GM21786 (cell line): ENCODE measurements around the gene PARP3.
A peak's percentile ranks its signal among the peaks of the same experiment; 100 is the strongest.

Experiments
- ATAC-seq: cut with Tn5 transposase; IDR thresholded peaks from one replicate; pipeline ENCODE4 v1.9.1; 2021; ENCODE audit not compliant: unreplicated experiment

The PARP3 gene

GRCh38 chr3:51933471-51934138, 8.6 kb upstream of the PARP3 start:
- no peak for ATAC-seq

DNA sequence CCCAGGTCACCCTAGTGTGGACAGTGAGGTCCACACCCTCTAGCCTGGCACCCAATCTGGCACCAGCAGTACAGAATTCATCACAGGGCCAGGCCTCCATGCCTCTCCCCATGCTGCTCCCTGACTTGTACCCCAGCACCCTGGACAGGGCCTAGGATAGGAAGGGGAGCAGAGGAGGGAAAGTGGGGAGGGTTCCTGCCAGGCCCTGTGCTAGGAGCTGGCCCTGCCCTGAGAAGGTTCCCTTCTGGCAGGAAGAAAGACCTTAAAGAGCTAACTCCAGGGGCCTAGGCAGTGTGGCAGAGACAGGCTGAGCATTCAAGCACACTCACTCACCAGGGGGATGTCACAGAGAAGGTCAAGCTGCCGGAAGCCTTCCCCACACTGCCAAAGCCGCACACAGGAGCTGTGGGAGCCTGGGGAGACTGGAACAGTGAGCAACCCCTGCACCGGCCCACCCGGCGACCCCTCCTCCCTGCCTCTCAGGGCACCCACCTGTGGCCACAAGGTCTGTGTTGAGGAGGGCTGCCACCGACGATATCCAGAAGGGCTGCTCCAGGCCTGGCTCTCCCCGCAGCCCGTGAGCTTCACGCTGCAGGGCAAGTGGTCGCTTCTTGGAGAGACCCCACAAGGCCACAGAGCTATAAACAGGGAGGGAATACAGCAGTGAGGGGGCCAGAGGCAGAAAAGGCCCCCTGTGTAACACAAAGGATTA, 7.9 kb upstream of the PARP3 start:
- no peak for ATAC-seq

GRCh38 chr3:51934991-51935885, 6.9 kb upstream of the PARP3 start:
- no peak for ATAC-seq

DNA sequence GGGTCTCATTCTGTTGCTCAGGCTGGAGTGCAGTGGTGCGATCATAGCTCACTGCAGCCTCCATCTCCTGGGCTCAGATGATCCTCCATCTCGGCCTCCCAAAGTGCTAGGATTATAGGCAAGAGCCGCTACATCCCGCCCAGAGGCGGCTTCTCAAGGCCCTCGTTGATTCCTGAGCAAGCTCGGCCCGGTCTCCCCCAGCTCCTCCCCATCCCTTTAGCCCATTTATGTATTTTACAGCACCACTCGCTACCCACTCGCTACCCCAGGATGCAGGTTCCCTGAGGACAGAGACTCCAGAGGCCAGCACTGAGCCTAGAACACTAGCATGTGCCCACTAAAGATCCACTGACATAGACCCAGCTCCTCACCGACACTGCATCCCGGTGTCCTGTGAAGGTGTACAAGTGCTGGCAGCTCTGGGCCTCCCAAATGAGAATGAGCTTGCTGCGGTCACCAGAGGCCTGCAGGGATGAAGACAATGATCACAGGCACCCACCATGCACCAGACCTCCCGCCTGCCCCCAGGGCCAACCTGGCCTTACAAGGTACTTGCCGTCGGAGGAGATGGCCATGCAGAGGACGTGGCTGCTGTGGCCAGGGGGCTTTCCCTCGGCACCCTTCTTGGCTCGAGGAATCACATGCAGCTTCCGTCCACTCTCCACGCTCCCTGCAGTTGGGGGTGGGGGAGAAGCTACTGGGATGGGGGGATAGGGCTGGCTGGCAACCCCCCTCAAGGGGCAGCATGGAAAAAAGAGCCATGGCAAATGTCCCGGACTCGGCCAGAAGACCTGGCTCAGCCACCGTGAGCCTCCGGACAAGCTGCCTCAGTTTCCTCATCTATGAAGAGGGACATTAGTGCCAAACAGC, 6.0 kb upstream of the PARP3 start:
- no peak for ATAC-seq

DNA sequence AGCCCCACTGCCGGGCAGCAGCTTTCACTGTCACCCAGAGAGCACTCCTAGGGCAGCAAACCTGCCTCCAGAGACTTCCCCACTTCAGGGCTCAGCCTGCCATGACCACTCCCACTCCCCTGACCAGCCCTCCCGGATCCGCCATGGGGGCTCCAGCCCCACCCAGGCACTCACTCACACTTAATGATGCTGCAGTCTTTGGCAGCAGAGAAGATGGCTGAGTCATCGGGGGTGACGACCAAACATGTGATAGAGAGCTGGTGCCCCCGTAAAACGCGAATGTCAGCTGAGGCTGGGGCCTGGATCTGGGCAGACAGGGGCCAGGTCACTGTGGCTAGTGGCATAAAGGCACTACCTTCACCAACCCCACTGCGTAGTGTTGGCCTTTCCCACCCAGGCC, 5.1 kb upstream of the PARP3 start:
- no peak for ATAC-seq

- ATAC-seq, result no peak
Measured at GRCh38 chr3:51937611-51938450, 4.3 kb upstream of the PARP3 start.

- no peak for ATAC-seq
Measured at GRCh38 chr3:51938780-51939425, 3.3 kb upstream of the PARP3 start.

GRCh38 chr3:51940648-51941462, 1.3 kb upstream of the PARP3 start:
- ATAC-seq, result no peak

DNA sequence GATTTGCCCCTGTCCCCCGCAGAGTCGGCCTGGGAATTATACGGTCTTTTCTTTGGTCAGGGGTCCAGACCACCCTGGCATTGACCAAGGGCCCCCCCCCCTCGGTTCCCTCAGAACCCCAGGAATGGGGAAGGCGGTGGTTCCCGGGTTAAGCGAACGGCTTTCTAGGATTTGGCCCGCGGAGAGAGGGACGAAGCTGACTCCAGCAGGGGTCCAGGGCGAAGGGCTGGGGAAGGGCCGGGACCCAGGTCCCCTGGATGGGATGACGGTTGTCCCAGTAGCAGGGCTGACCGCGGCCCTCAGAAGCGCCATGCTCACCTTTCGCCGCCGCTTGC, 733 bp upstream of the PARP3 start:
- ATAC-seq, result no peak

DNA sequence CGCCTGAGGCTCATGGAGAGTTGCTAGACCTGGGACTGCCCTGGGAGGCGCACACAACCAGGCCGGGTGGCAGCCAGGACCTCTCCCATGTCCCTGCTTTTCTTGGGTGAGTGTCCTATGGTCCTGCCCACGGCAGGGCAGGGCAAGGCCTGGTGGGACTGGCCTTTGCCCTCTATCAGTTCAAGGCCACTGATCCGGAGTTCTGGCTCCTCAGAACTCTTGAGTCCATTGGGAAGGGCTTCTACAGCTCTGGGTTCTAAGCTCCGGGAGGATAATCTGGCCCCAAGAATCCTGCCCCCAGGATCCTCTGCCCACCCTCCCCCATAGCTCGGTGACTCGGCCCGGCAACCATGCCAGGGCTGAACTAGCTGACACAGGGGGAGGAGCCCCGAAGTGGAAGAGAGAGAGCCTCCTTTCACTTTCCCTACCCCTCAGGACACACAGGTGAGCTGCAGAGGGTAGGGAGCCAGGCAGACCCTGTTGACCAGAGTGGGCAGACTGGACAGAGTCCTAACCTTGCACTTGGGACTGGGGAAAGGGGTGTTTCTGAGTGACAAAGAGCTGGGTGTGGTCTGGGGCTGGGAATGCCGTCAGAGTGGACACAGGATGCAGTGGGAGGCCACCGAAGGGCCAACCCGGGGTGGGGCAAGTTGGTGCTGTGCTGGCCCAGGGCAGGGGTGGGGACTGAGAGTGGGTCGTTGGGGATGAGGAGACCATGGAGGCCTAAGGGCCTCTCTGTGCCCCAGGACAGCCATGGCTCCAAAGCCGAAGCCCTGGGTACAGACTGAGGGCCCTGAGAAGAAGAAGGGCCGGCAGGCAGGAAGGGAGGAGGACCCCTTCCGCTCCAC, 664 bp downstream of the PARP3 start:
- ATAC-seq, result peak; percentile 27

DNA sequence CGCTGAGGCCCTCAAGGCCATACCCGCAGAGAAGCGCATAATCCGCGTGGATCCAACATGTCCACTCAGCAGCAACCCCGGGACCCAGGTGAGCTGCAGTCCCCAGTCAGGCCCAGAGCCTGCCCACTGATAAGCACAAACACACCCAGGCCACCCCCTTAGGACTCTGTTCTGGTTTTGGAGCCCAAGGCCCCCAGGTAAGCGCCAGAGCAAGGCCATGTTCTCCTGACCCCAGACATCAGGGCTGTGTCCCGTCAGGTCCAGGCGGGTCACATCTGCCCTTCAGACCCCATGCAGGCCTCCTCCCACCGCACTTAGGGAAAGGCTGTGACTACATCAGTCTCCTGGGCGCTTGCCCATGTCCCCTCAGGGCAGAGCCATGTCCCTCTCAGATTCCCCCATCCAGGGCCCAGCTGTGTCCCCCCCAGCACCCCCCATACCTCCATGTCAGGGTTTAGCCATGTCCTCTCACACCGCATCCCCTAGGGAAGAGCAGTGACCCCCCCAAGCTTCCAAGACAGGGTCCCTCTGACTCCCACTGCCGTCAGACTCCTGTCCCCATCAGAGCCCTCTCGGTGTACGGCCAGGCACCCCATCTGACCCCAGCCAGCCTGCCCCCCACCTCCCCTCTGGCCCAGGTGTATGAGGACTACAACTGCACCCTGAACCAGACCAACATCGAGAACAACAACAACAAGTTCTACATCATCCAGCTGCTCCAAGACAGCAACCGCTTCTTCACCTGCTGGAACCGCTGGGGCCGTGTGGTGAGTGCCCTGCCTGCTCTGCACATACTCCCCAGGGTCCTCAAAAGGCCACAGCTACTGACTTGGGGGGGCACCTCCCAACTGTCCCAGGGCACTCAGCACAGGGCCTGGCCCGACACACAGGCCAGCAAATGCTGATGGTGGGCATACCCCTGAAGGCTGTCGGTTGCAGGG, 1.6 kb downstream of the PARP3 start:
- no peak for ATAC-seq

- ATAC-seq, result no peak
Measured at GRCh38 chr3:51944451-51945021, 2.4 kb downstream of the PARP3 start.

DNA sequence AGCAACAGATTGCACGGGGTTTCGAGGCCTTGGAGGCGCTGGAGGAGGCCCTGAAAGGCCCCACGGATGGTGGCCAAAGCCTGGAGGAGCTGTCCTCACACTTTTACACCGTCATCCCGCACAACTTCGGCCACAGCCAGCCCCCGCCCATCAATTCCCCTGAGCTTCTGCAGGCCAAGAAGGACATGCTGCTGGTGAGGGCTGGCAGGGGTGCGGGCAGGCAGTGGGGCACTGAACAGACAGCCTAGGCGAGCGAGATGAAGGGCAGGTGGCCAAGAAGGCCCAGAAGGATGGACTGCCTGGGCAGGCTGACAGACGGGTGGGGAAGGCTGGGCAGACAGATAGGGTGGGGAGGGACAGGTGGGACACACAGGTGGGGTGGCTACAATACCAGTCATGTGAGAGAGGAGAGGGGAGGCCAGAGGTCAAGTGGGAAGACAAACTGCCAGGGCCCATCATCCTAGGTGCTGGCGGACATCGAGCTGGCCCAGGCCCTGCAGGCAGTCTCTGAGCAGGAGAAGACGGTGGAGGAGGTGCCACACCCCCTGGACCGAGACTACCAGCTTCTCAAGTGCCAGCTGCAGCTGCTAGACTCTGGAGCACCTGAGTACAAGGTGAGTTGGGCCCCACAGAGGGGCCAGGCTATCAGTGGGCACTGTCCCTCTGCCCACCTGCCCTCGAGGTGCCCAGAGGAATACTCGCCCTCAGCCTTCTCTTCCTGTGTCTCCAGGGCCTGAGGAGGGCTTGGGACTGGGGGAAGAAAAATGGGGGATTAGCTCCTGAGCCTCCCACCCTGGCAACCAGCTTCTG, 3.1 kb downstream of the PARP3 start:
- no peak for ATAC-seq

- ATAC-seq, result no peak
Measured at GRCh38 chr3:51945926-51946705, 4.0 kb downstream of the PARP3 start.

GRCh38 chr3:51946796-51947195, 4.6 kb downstream of the PARP3 start:
- ATAC-seq, result no peak
